ENCODE results near the gene PLSCR4. TPM values are rescaled to one million over a fixed set of nuclear protein-coding genes. Genes with fewer than 3 reads are reported as not detected.

Gene PLSCR4
- total RNA-seq, 4 donors from 2014 or later: 16.4 to 37.3 (median 23.7) TPM

- Histone ChIP-seq H3K27ac (no peak overlapping the region), H3K9me3 (no peaks in the 10 kb centered on the region), H3K36me3 (no peaks in the 10 kb centered on the region), H3K4me1 (peaks cover 10% of the 10 kb centered on the region), H3K4me3 (no peak overlapping the region), H3K27me3 (no peaks in the 10 kb centered on the region)
- no peak for DNase-seq (ENCODE audit: low spot score in 2 of 2)
- no peak for TF ChIP-seq EP300 (IDR thresholded peaks at IDR 0.05)
- no peak for TF ChIP-seq POLR2A (IDR thresholded peaks at IDR 0.05)
- TF ChIP-seq, protein P1, sequence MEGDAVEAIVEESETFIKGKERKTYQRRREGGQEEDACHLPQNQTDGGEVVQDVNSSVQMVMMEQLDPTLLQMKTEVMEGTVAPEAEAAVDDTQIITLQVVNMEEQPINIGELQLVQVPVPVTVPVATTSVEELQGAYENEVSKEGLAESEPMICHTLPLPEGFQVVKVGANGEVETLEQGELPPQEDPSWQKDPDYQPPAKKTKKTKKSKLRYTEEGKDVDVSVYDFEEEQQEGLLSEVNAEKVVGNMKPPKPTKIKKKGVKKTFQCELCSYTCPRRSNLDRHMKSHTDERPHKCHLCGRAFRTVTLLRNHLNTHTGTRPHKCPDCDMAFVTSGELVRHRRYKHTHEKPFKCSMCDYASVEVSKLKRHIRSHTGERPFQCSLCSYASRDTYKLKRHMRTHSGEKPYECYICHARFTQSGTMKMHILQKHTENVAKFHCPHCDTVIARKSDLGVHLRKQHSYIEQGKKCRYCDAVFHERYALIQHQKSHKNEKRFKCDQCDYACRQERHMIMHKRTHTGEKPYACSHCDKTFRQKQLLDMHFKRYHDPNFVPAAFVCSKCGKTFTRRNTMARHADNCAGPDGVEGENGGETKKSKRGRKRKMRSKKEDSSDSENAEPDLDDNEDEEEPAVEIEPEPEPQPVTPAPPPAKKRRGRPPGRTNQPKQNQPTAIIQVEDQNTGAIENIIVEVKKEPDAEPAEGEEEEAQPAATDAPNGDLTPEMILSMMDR (IDR thresholded peaks at IDR 0.05): no peak
- no peak for TF ChIP-seq POLR2AphosphoS5 (IDR thresholded peaks at IDR 0.05)
These were observed 20.3 kb upstream of the PLSCR4 start for GRCh38 chr3:146271180-146271579.

- 76% methylated on average over 4 of the region's 4 CpGs for WGBS
- TF ChIP-seq, protein P1 (IDR thresholded peaks at IDR 0.05): no peak
- TF ChIP-seq POLR2A (IDR thresholded peaks at IDR 0.05): no peak
- no peak for TF ChIP-seq EP300 (IDR thresholded peaks at IDR 0.05)
- no peak for TF ChIP-seq POLR2AphosphoS5 (IDR thresholded peaks at IDR 0.05)
These were observed 18.4 kb upstream of the PLSCR4 start for GRCh38 chr3:146269271-146269670.

GRCh38 chr3:146268535-146269219, 17.8 kb upstream of the PLSCR4 start:
- Histone ChIP-seq H3K27me3 (no peaks in the 10 kb centered on the region), H3K4me1 (no peaks in the 10 kb centered on the region), H3K4me3 (no peak overlapping the region), H3K36me3 (no peaks in the 10 kb centered on the region), H3K9me3 (no peaks in the 10 kb centered on the region), H3K27ac (no peak overlapping the region)
- 91% methylated on average over 6 of the region's 6 CpGs for WGBS
- DNase-seq (ENCODE audit: low spot score in 2 of 2): no peak
- TF ChIP-seq POLR2A (IDR thresholded peaks at IDR 0.05) (no peak), EP300 (IDR thresholded peaks at IDR 0.05) (no peak), POLR2AphosphoS5 (IDR thresholded peaks at IDR 0.05) (no peak)
- TF ChIP-seq, protein P1 (IDR thresholded peaks at IDR 0.05): no peak

More at GRCh38 chr3:146269271-146269670, 18.4 kb upstream of the PLSCR4 start:
- Histone ChIP-seq H3K4me3 (no peak overlapping the region), H3K4me1 (peaks cover 2% of the 10 kb centered on the region), H3K27ac (no peak overlapping the region), H3K27me3 (no peaks in the 10 kb centered on the region), H3K36me3 (no peaks in the 10 kb centered on the region), H3K9me3 (no peaks in the 10 kb centered on the region)
- no peak for DNase-seq (ENCODE audit: low spot score in 2 of 2)

GRCh38 chr3:146265720-146266119, 14.8 kb upstream of the PLSCR4 start:
- Histone ChIP-seq H3K9me3 (no peaks in the 10 kb centered on the region), H3K36me3 (no peaks in the 10 kb centered on the region), H3K27me3 (no peaks in the 10 kb centered on the region), H3K4me1 (no peaks in the 10 kb centered on the region), H3K27ac (no peak overlapping the region), H3K4me3 (no peak overlapping the region)
- DNase-seq (ENCODE audit: low spot score in 2 of 2): no peak
- no peak for TF ChIP-seq POLR2AphosphoS5 (IDR thresholded peaks at IDR 0.05)
- no peak for TF ChIP-seq POLR2A (IDR thresholded peaks at IDR 0.05)
- no peak for TF ChIP-seq EP300 (IDR thresholded peaks at IDR 0.05)
- TF ChIP-seq, protein P1 (IDR thresholded peaks at IDR 0.05): no peak
- 84% methylated on average over 1 of the region's 1 CpG for WGBS

DNA sequence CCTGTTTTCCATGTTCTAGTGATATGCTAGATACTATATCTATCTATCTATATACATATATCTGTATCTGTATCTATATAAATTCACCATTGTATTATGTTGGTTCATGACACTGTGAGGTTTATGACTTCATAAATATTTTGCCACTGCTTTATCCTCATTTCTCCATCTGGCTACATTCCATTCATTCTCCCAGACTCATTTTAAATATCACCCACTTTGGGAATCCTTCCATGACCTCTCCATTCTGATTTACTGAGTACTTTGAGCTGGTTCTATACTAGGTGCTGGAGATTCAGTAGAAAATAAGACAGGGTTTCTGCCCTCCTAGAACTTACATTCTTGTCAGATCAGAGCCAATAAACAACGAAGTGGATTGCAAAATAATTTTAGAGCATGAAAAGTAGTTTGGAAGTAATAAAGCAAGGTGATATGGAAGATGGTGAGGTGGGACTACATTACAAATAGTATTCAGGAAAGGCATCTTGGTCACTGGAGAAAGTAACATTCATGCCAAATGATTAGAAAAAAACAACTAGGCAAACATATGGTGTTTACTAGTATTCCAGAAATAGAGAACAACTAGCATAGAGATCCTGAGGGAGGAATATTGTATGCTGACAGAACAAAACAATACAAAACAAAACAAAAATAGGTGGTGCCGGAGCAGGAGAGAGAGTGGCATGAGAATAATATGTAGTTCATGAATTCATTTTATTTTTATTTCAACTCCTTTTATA, 11.6 kb upstream of the PLSCR4 start:
- H3K9me3 ChIP-seq: no peaks in the 10 kb centered on the region
- no peak for TF ChIP-seq EP300 (IDR thresholded peaks at IDR 0.05)
- TF ChIP-seq POLR2AphosphoS5 (IDR thresholded peaks at IDR 0.05): no peak
- no peak for TF ChIP-seq POLR2A (IDR thresholded peaks at IDR 0.05)
- TF ChIP-seq, protein P1 (IDR thresholded peaks at IDR 0.05): no peak
- no peaks in the 10 kb centered on the region for H3K27me3 ChIP-seq

More for the DNA sequence above, 11.6 kb upstream of the PLSCR4 start:
- DNase-seq (ENCODE audit: low spot score in 2 of 2): no peak
- no peaks in the 10 kb centered on the region for H3K4me1 ChIP-seq
- 70% methylated on average over 2 of the region's 2 CpGs for WGBS
- no peak overlapping the region for H3K4me3 ChIP-seq
- no peaks in the 10 kb centered on the region for H3K36me3 ChIP-seq
- H3K27ac ChIP-seq: no peak overlapping the region

All from suprapubic skin (tissue), 4 donors.